OCI-LY1 (cell line): ENCODE results near the gene PDE3A.

ENCODE experiments used
- H2AFZ ChIP-seq: fragments of 200-600 bp; sonication (generic), shearing (Covaris generic); 2 replicates; pipeline ENCODE4 v1.6.0; 2014; ENCODE audit warnings: antibody characterized with exemption, mild to moderate bottlenecking, low read length
- H3F3A ChIP-seq: fragments of 200-600 bp; sonication (generic), shearing (Covaris generic); 2 replicates; pipeline ENCODE4 v1.6.0; 2014; ENCODE audit warnings: mild to moderate bottlenecking, antibody characterized with exemption, low read length, moderate library complexity; ENCODE audit not compliant: insufficient read depth
- H3K27ac ChIP-seq: fragments of 200-600 bp; sonication (generic); 2 replicates; pipeline ENCODE4 v1.5.1; 2014; ENCODE audit warnings: low read length, mixed run types, mild to moderate bottlenecking, low read depth; ENCODE audit not compliant: poor library complexity, severe bottlenecking
- H3K27me3 ChIP-seq: fragments of 200-600 bp; sonication (generic); 2 replicates; pipeline ENCODE4 v1.6.0; 2014; ENCODE audit warnings: antibody characterized with exemption, mild to moderate bottlenecking, low read length, moderate library complexity; ENCODE audit not compliant: insufficient read depth
- H3K36me3 ChIP-seq: fragments of 200-600 bp; sonication (generic); 2 replicates; pipeline ENCODE4 v1.6.1; 2014; ENCODE audit warnings: mild to moderate bottlenecking, antibody characterized with exemption, low read length, moderate library complexity, mixed read lengths; ENCODE audit not compliant: insufficient read depth
- H3K4me1 ChIP-seq: fragments of 200-600 bp; sonication (generic); 2 replicates; pipeline ENCODE4 v1.5.1; 2014; ENCODE audit warnings: mild to moderate bottlenecking, low read length, moderate library complexity; ENCODE audit not compliant: insufficient read depth, severe bottlenecking
- H3K4me2 ChIP-seq: fragments of 200-600 bp; sonication (generic), shearing (Covaris generic); 2 replicates; pipeline ENCODE4 v1.6.1; 2014; ENCODE audit warnings: low read length
- H3K4me3 ChIP-seq: fragments of 200-600 bp; sonication (generic); 2 replicates; pipeline ENCODE4 v1.5.1; 2014; ENCODE audit warnings: low read length, low read depth, mild to moderate bottlenecking, mixed read lengths; ENCODE audit not compliant: poor library complexity, severe bottlenecking
- H3K79me2 ChIP-seq: fragments of 200-600 bp; shearing (Covaris generic); 2 replicates; pipeline ENCODE4 v1.6.1; 2016; ENCODE audit warnings: mixed run types, low read length, mixed read lengths; ENCODE audit not compliant: insufficient read depth
- H3K9ac ChIP-seq: fragments of 200-600 bp; sonication (generic), shearing (Covaris generic); 2 replicates; pipeline ENCODE4 v1.6.1; 2014; ENCODE audit warnings: mild to moderate bottlenecking, low read length, mixed read lengths
- H3K9me2 ChIP-seq: fragments of 200-600 bp; sonication (generic), shearing (Covaris generic); 2 replicates; pipeline ENCODE4 v1.6.1; 2014; ENCODE audit warnings: low read depth, mild to moderate bottlenecking, low read length, mixed read lengths
- H3K9me3 ChIP-seq: fragments of 200-600 bp; shearing (Covaris generic); 2 replicates; pipeline ENCODE4 v1.6.1; 2014; ENCODE audit warnings: low read length, mixed read lengths
- H4K20me1 ChIP-seq: fragments of 200-600 bp; sonication (generic), shearing (Covaris generic); 2 replicates; pipeline ENCODE4 v1.6.0; 2016; ENCODE audit warnings: mild to moderate bottlenecking, low read length; ENCODE audit not compliant: insufficient read depth
- EZH2 ChIP-seq: fragments of 200-600 bp; sonication (generic), shearing (Covaris generic); IDR thresholded peaks from 2 replicates; pipeline ENCODE4 v1.8.0; 2017; ENCODE audit warnings: borderline replicate concordance, mixed run types, mild to moderate bottlenecking, antibody characterized with exemption, low read length, moderate library complexity, mixed read lengths
- TF ChIP-seq, protein P1 (sequence below): fragments of 200-600 bp; sonication (generic), shearing (Covaris generic); IDR thresholded peaks from 2 replicates; pipeline ENCODE4 v1.5.1; 2017; ENCODE audit warnings: mild to moderate bottlenecking, antibody characterized with exemption, low read length, moderate library complexity, mixed read lengths

The PDE3A gene

DNA sequence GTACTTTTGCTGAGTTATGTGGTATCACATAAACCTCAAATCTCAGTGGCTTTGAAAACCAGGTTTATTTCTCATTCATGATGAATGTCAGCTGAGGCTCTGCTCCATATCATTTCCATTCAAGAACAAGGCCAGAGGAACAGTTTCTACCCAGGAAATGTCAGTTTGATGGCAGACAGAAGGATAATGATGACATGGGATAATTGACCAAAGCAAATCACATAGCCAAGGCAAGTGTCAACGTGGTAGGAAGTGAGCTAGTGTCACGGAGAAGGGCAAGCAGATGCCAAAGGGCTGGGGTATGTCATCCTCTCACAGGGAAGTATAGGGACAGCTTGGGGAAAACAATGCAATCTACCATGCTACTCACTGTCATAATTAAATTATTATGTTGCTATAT, 12.3 kb upstream of the PDE3A start:
- no peaks in the 10 kb centered on the region for H3F3A ChIP-seq
- H3K9me3 ChIP-seq = no peaks in the 10 kb centered on the region
- no peaks in the 10 kb centered on the region for H3K9me2 ChIP-seq
- no peaks in the 10 kb centered on the region for H3K4me1 ChIP-seq
- no peak overlapping the region for H2AFZ ChIP-seq
- H3K79me2 ChIP-seq = no peaks in the 10 kb centered on the region
- H4K20me1 ChIP-seq = no peaks in the 10 kb centered on the region
- no peak overlapping the region for H3K9ac ChIP-seq
- H3K36me3 ChIP-seq = no peaks in the 10 kb centered on the region
- H3K4me2 ChIP-seq = no peak overlapping the region
- H3K27ac ChIP-seq = no peak overlapping the region
- H3K4me3 ChIP-seq = no peak overlapping the region
- H3K27me3 ChIP-seq = no peaks in the 10 kb centered on the region
- TF ChIP-seq, protein P1, sequence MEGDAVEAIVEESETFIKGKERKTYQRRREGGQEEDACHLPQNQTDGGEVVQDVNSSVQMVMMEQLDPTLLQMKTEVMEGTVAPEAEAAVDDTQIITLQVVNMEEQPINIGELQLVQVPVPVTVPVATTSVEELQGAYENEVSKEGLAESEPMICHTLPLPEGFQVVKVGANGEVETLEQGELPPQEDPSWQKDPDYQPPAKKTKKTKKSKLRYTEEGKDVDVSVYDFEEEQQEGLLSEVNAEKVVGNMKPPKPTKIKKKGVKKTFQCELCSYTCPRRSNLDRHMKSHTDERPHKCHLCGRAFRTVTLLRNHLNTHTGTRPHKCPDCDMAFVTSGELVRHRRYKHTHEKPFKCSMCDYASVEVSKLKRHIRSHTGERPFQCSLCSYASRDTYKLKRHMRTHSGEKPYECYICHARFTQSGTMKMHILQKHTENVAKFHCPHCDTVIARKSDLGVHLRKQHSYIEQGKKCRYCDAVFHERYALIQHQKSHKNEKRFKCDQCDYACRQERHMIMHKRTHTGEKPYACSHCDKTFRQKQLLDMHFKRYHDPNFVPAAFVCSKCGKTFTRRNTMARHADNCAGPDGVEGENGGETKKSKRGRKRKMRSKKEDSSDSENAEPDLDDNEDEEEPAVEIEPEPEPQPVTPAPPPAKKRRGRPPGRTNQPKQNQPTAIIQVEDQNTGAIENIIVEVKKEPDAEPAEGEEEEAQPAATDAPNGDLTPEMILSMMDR = no peak

DNA sequence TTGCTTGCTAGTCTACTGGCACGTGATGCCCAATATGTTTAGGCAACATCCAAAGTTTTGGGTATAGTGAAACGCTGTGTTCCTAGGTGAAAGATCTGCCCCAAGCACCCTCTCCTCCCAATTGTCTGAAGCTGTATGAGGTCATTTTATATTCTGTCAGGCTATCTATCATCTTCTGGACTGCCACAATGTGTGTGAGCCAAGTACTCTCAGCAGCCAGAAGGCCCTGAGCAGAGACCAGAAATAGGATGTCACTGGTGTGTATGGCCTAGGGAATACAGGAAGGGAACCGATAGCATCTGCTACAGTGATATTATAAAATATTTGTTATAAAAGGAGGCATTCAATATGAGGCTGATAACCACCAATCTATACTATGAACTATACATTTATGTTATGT, 7.9 kb upstream of the PDE3A start:
- Histone ChIP-seq H3K9ac (no peak overlapping the region), H3K9me3 (no peaks in the 10 kb centered on the region), H4K20me1 (no peaks in the 10 kb centered on the region), H3K79me2 (no peaks in the 10 kb centered on the region), H3K4me1 (no peaks in the 10 kb centered on the region), H3K27me3 (no peaks in the 10 kb centered on the region), H3K27ac (no peak overlapping the region), H3K4me2 (no peak overlapping the region), H3K4me3 (no peak overlapping the region), H3K9me2 (no peaks in the 10 kb centered on the region), H3F3A (no peaks in the 10 kb centered on the region), H3K36me3 (no peaks in the 10 kb centered on the region), H2AFZ (no peak overlapping the region)
- TF ChIP-seq EZH2 = no peak
- TF ChIP-seq, protein P1 = no peak

DNA sequence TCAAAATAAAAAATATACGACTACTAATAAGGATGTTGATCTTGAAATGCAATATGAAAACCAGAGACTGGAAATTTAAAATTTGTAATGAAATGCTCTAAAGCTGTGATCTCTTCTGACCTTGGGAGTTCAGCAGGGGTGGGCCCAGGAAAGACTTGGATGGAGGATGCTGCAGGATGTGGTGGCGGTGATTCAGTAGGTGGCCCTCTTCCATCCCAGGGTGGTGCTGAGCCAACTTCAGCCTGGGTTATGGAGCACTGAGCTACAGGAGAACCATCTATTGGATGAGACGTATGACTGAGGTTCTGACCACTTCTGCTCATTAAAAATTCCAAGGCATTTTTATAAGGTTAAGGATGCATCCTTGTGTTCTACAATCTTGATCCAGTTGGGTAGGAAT, 6.9 kb upstream of the PDE3A start:
- Histone ChIP-seq H3K9me3 (no peaks in the 10 kb centered on the region), H3K79me2 (no peaks in the 10 kb centered on the region), H3K4me2 (no peak overlapping the region), H3K9ac (no peak overlapping the region), H3F3A (no peaks in the 10 kb centered on the region), H2AFZ (no peak overlapping the region), H3K27ac (no peak overlapping the region), H3K9me2 (no peaks in the 10 kb centered on the region), H4K20me1 (no peaks in the 10 kb centered on the region), H3K27me3 (no peaks in the 10 kb centered on the region), H3K4me1 (no peaks in the 10 kb centered on the region), H3K4me3 (no peak overlapping the region), H3K36me3 (no peaks in the 10 kb centered on the region)
- TF ChIP-seq, protein P1 = no peak
- TF ChIP-seq EZH2 = no peak
